Upper lobe of left lung (tissue), 4 donors: ENCODE measurements around the gene RBP3.

ENCODE experiments used
- POLR2A ChIP-seq, 4 donors: fragments of 450-650 bp; IDR thresholded peaks; one replicate each; pipeline ENCODE4 v1.5.1; 2016 to 2017; ENCODE audit warnings: antibody characterized with exemption in 4 of 4, mild to moderate bottlenecking in 2 of 4
- POLR2AphosphoS5 ChIP-seq, 2 donors: sonication (generic); formaldehyde crosslinking; IDR thresholded peaks; one replicate each; pipeline ENCODE4 v1.5.1; 2017; ENCODE audit warnings: antibody characterized with exemption in 2 of 2
- TF ChIP-seq, protein P1 (sequence below), 6 experiments: fragments of 450-650 bp in 4 of 6; fragments of 200-600 bp in 2 of 6; sonication (generic) in 2 of 6; IDR thresholded peaks; one replicate each; pipeline ENCODE4 v1.5.1; 2016 to 2019; ENCODE audit warnings: antibody characterized with exemption in 6 of 6

DNA sequence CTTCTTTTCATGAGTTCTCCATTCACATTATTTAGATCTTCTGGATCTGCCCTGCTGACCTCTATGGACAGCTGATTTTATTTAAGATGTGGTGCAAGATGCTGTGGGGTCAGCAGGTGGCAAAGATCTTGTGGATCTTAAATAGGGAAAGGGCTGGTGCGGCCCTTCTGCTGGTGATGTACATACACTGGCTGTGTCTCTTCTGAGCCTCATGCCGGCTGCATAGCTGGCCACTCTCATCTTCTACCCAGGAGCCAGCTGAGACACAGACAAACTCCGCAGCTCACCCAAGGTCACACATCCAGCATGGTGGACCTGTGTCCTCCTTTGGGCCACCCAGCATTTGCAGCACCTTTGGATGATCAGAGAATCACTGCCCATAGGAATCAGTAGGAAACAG, 9.7 kb downstream of the RBP3 start:
- TF ChIP-seq POLR2AphosphoS5 (IDR thresholded peaks at IDR 0.05) (no peak), POLR2A (IDR thresholded peaks at IDR 0.05) (no peak)
- TF ChIP-seq, protein P1, sequence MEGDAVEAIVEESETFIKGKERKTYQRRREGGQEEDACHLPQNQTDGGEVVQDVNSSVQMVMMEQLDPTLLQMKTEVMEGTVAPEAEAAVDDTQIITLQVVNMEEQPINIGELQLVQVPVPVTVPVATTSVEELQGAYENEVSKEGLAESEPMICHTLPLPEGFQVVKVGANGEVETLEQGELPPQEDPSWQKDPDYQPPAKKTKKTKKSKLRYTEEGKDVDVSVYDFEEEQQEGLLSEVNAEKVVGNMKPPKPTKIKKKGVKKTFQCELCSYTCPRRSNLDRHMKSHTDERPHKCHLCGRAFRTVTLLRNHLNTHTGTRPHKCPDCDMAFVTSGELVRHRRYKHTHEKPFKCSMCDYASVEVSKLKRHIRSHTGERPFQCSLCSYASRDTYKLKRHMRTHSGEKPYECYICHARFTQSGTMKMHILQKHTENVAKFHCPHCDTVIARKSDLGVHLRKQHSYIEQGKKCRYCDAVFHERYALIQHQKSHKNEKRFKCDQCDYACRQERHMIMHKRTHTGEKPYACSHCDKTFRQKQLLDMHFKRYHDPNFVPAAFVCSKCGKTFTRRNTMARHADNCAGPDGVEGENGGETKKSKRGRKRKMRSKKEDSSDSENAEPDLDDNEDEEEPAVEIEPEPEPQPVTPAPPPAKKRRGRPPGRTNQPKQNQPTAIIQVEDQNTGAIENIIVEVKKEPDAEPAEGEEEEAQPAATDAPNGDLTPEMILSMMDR (IDR thresholded peaks at IDR 0.05), result no peak
